ENCODE results near the gene GANC.
A peak's percentile ranks its signal among the peaks of the same experiment; 100 is the strongest.

Gene GANC

GRCh38 chr15:42264795-42265194 is 8.2 kb upstream of the GANC start:
- no peak overlapping the region for H2AFZ ChIP-seq (ENCODE audit: low read length)
- H3K4me2 ChIP-seq (ENCODE audit: low read depth, low read length, poor library complexity, severe bottlenecking): no peak overlapping the region
- H3K36me3 ChIP-seq (ENCODE audit: insufficient read depth, low read length): peaks cover 70% of the 10 kb centered on the region
- peaks cover 8% of the 10 kb centered on the region for H3K4me1 ChIP-seq (ENCODE audit: insufficient read depth, low read length, poor library complexity, severe bottlenecking)
- no peak overlapping the region for H3K9ac ChIP-seq (ENCODE audit: low read depth, low read length, poor library complexity, severe bottlenecking)
- H4K20me1 ChIP-seq (ENCODE audit: insufficient read depth, low read length, poor library complexity, severe bottlenecking): peaks cover 6% of the 10 kb centered on the region
- TF ChIP-seq EZH2phosphoT487 (IDR thresholded peaks at IDR 0.05; ENCODE audit: borderline replicate concordance): no peak
- TF ChIP-seq CTCF (conservative IDR thresholded peaks at IDR 0.05; ENCODE audit: low read length): no peak
- no peak overlapping the region for H3K4me3 ChIP-seq (ENCODE audit: low read length, poor library complexity, severe bottlenecking)
- H3K79me2 ChIP-seq (ENCODE audit: insufficient read depth, low read length): peaks cover 24% of the 10 kb centered on the region
- H3F3A ChIP-seq (ENCODE audit: low read depth): no peaks in the 10 kb centered on the region
- H3K9me2 ChIP-seq (replicated peaks; ENCODE audit: low read depth, low read length): no peaks in the 10 kb centered on the region
- no peaks in the 10 kb centered on the region for H3K9me3 ChIP-seq (ENCODE audit: insufficient read depth, low read depth, low read length)
- no peaks in the 10 kb centered on the region for H3K27me3 ChIP-seq (ENCODE audit: insufficient read depth, low read length, poor library complexity, severe bottlenecking)

- Histone ChIP-seq H3K9me3 (ENCODE audit: insufficient read depth, low read depth, low read length) (no peaks in the 10 kb centered on the region), H3K36me3 (ENCODE audit: insufficient read depth, low read length) (peaks cover 49% of the 10 kb centered on the region), H4K20me1 (ENCODE audit: insufficient read depth, low read length, poor library complexity, severe bottlenecking) (peaks cover 24% of the 10 kb centered on the region), H3K79me2 (ENCODE audit: insufficient read depth, low read length) (peaks cover 46% of the 10 kb centered on the region), H3K4me1 (ENCODE audit: insufficient read depth, low read length, poor library complexity, severe bottlenecking) (peaks cover 30% of the 10 kb centered on the region), H3K4me2 (ENCODE audit: low read depth, low read length, poor library complexity, severe bottlenecking) (no peak overlapping the region), H3K27me3 (ENCODE audit: insufficient read depth, low read length, poor library complexity, severe bottlenecking) (no peaks in the 10 kb centered on the region), H3K4me3 (ENCODE audit: low read length, poor library complexity, severe bottlenecking) (no peak overlapping the region), H3K9me2 (replicated peaks; ENCODE audit: low read depth, low read length) (no peaks in the 10 kb centered on the region), H2AFZ (ENCODE audit: low read length) (no peak overlapping the region), H3K9ac (ENCODE audit: low read depth, low read length, poor library complexity, severe bottlenecking) (no peak overlapping the region), H3F3A (ENCODE audit: low read depth) (no peaks in the 10 kb centered on the region)
- TF ChIP-seq EZH2phosphoT487 (IDR thresholded peaks at IDR 0.05; ENCODE audit: borderline replicate concordance) (no peak), CTCF (conservative IDR thresholded peaks at IDR 0.05; ENCODE audit: low read length) (no peak)
These were observed 5.7 kb upstream of the GANC start for GRCh38 chr15:42267286-42267685.

- Histone ChIP-seq H3K36me3 (ENCODE audit: insufficient read depth, low read length) (peaks cover 19% of the 10 kb centered on the region), H3K79me2 (ENCODE audit: insufficient read depth, low read length) (peaks cover 65% of the 10 kb centered on the region), H3K27me3 (ENCODE audit: insufficient read depth, low read length, poor library complexity, severe bottlenecking) (no peaks in the 10 kb centered on the region), H3F3A (ENCODE audit: low read depth) (no peaks in the 10 kb centered on the region), H2AFZ (ENCODE audit: low read length) (no peak overlapping the region), H3K9me2 (replicated peaks; ENCODE audit: low read depth, low read length) (no peaks in the 10 kb centered on the region), H4K20me1 (ENCODE audit: insufficient read depth, low read length, poor library complexity, severe bottlenecking) (peaks cover 30% of the 10 kb centered on the region), H3K4me1 (ENCODE audit: insufficient read depth, low read length, poor library complexity, severe bottlenecking) (peaks cover 47% of the 10 kb centered on the region), H3K4me2 (ENCODE audit: low read depth, low read length, poor library complexity, severe bottlenecking) (peak overlapping the region; percentile 87), H3K9me3 (ENCODE audit: insufficient read depth, low read depth, low read length) (no peaks in the 10 kb centered on the region), H3K4me3 (ENCODE audit: low read length, poor library complexity, severe bottlenecking) (peak overlapping the region; percentile 88), H3K9ac (ENCODE audit: low read depth, low read length, poor library complexity, severe bottlenecking) (peak overlapping the region; percentile 47)
- TF ChIP-seq CTCF (conservative IDR thresholded peaks at IDR 0.05; ENCODE audit: low read length): no peak
- no peak for TF ChIP-seq EZH2phosphoT487 (IDR thresholded peaks at IDR 0.05; ENCODE audit: borderline replicate concordance)
These were observed 2.5 kb upstream of the GANC start for GRCh38 chr15:42270551-42270950.
